ENCODE data around the gene TXNIP. TPM values are rescaled to one million over a fixed set of nuclear protein-coding genes. Genes with fewer than 3 reads are reported as not detected.

The TXNIP gene
- polyA plus RNA-seq, 4 donors, result 85.4 to 652 (median 266) TPM

GRCh38 chr1:145993618-145994390 is 2.6 kb downstream of the TXNIP start:
- no peaks in the 10 kb centered on the region for H3K27me3 ChIP-seq (ENCODE audit: control insufficient read depth in 3 of 3, insufficient read depth in 3 of 3, low read length in 3 of 3)
- peak in 1 of 2 donors; percentile 32 for DNase-seq
- WGBS, 3 donors, result 5 to 21% (median 19%) methylated on average over 6 of the region's 6 CpGs
- H3K27ac ChIP-seq (ENCODE audit: low read depth in 1 of 3, low read length in 2 of 3), result peak overlapping the region; percentile 86 to 95 (median 89)
- H3K36me3 ChIP-seq (ENCODE audit: control insufficient read depth in 3 of 3, insufficient read depth in 2 of 3, low read depth in 1 of 3, low read length in 3 of 3), result peaks cover 15 to 20% (median 20%) of the 10 kb centered on the region in 3 donors
- H3K4me1 ChIP-seq (ENCODE audit: control insufficient read depth in 3 of 3, insufficient read depth in 2 of 3, low read depth in 1 of 3, low read length in 2 of 3), result peaks cover 3 to 13% (median 11%) of the 10 kb centered on the region in 3 donors
- no peak for FAIRE-seq
- peak overlapping the region; percentile 83 to 100 (median 87) for H3K4me3 ChIP-seq (ENCODE audit: low read depth in 1 of 3, low read length in 3 of 3)
- no peaks in the 10 kb centered on the region for H3K9me3 ChIP-seq (ENCODE audit: control insufficient read depth in 2 of 2, insufficient read depth in 1 of 2, low read depth in 1 of 2, low read length in 1 of 2)

DNA sequence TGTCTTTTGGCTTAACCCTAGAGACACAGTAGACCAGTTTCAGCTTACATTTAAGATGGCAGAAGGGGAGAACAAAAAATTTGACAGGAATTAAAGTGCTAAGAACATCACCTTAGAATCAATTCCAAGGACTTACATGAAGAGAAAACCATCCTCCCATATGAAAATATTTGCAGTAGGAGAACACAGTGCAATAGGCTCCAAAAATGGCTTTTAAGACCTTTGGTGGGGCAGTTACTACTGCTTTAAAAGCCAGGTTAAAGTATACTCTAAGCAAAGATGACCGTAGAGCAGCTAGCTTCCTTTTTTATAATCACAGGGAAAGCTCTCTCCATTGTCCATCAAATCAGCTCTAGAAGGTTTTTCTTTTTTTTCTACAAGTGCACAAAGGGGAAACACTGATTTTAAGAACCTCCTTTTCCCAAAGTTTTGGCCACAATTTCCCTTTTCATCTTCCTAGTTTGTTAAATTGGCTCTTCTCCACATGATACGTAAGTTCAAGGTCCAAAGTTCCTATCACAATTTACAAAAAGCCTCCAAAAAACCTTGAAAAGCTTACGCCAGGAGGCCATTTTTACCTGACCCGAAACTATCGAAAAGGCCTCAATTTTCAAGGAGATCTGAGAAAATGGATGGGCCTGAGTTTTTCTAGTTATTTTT is 3.3 kb downstream of the TXNIP start:
- Histone ChIP-seq H3K27me3 (ENCODE audit: control insufficient read depth in 3 of 3, insufficient read depth in 3 of 3, low read length in 3 of 3) (no peaks in the 10 kb centered on the region), H3K4me3 (ENCODE audit: low read depth in 1 of 3, low read length in 3 of 3) (peak overlapping the region; percentile 83 to 100 (median 87)), H3K4me1 (ENCODE audit: control insufficient read depth in 3 of 3, insufficient read depth in 2 of 3, low read depth in 1 of 3, low read length in 2 of 3) (peaks cover 3 to 13% (median 11%) of the 10 kb centered on the region in 3 donors), H3K36me3 (ENCODE audit: control insufficient read depth in 3 of 3, insufficient read depth in 2 of 3, low read depth in 1 of 3, low read length in 3 of 3) (peaks cover 15 to 20% (median 20%) of the 10 kb centered on the region in 3 donors), H3K27ac (ENCODE audit: low read depth in 1 of 3, low read length in 2 of 3) (peak overlapping the region in 2 of 3 donors; percentile 86 to 95), H3K9me3 (ENCODE audit: control insufficient read depth in 2 of 2, insufficient read depth in 1 of 2, low read depth in 1 of 2, low read length in 1 of 2) (no peaks in the 10 kb centered on the region)
- no peak for DNase-seq
- no peak for FAIRE-seq
- 12 to 32% (median 24%) methylated on average over 5 of the region's 5 CpGs for WGBS, 3 donors

DNA sequence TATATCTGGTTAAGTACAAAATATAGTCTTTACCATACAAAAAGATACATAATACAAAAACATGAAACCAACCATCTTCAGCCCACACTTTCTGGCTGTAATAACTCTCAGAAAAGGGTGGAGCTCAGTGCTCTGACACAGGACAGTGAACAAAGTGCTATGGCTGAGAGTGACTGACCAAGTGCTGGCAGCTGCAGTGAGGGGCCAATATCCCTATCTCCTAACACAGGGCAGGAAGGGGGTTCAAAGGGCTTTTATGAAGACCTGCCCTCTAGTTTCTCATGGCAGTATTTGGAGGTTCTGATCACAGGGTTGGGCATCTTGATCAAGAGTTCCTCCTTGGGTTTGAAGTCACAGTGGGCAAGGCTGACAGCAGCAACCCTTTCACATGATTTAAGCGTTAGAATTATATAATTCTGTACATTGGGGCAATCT is 3.9 kb downstream of the TXNIP start:
- Histone ChIP-seq H3K36me3 (ENCODE audit: control insufficient read depth in 3 of 3, insufficient read depth in 2 of 3, low read depth in 1 of 3, low read length in 3 of 3) (peaks cover 15 to 20% (median 20%) of the 10 kb centered on the region in 3 donors), H3K27me3 (ENCODE audit: control insufficient read depth in 3 of 3, insufficient read depth in 3 of 3, low read length in 3 of 3) (no peaks in the 10 kb centered on the region), H3K4me1 (ENCODE audit: control insufficient read depth in 3 of 3, insufficient read depth in 2 of 3, low read depth in 1 of 3, low read length in 2 of 3) (peaks cover 3 to 11% (median 9%) of the 10 kb centered on the region in 3 donors), H3K9me3 (ENCODE audit: control insufficient read depth in 2 of 2, insufficient read depth in 1 of 2, low read depth in 1 of 2, low read length in 1 of 2) (no peaks in the 10 kb centered on the region), H3K27ac (ENCODE audit: low read depth in 1 of 3, low read length in 2 of 3) (peak overlapping the region in 2 of 3 donors; percentile 86 to 95), H3K4me3 (ENCODE audit: low read depth in 1 of 3, low read length in 3 of 3) (peak overlapping the region; percentile 83 to 100 (median 87))
- 6 to 54% (median 24%) methylated on average over 1 of the region's 1 CpG for WGBS, 3 donors
- FAIRE-seq, result no peak
- peak in 1 of 2 donors; percentile 44 for DNase-seq

DNA sequence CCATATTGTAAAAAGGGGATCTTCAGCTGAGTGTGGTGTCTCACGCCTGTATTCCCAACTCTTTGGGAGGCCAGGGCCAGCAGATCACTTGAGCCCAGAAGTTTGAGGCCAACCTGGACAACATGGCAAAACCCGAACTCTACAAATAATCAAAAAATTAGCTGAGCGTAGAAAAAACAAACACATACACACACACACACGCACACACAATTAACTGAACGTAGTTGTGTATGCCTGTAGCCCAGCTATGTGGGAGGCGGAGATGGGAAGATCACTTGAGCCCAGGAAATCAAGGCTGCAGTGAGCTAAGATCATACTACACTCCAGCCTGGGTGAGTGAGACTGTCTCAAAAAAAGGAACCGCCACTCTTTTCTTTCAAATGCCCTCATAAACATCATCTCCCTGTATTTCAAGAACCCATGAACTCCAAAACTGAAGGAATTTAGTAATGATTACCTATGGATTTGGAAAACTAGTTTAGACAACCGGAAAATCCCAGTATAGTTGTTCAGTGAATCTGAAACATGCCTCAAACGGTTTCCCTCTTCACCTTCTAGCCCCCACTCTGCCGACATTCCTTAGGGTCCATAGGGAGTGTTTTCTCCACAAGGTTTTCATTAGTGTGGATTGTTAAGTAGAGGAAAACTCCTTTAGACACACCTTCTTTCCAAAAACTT is 4.5 kb downstream of the TXNIP start:
- no peaks in the 10 kb centered on the region for H3K27me3 ChIP-seq (ENCODE audit: control insufficient read depth in 3 of 3, insufficient read depth in 3 of 3, low read length in 3 of 3)
- DNase-seq (peak in 1 of 2 donors; percentile 35), FAIRE-seq (no peak)
- peak overlapping the region in 2 of 3 donors; percentile 81 to 86 for H3K27ac ChIP-seq (ENCODE audit: low read depth in 1 of 3, low read length in 2 of 3)
- H3K9me3 ChIP-seq (ENCODE audit: control insufficient read depth in 2 of 2, insufficient read depth in 1 of 2, low read depth in 1 of 2, low read length in 1 of 2), result no peaks in the 10 kb centered on the region
- 20 to 52% (median 43%) methylated on average over 10 of the region's 10 CpGs for WGBS, 3 donors
- H3K36me3 ChIP-seq (ENCODE audit: control insufficient read depth in 3 of 3, insufficient read depth in 2 of 3, low read depth in 1 of 3, low read length in 3 of 3), result peaks cover 15 to 20% (median 20%) of the 10 kb centered on the region in 3 donors
- peaks cover 3 to 11% (median 6%) of the 10 kb centered on the region in 3 donors for H3K4me1 ChIP-seq (ENCODE audit: control insufficient read depth in 3 of 3, insufficient read depth in 2 of 3, low read depth in 1 of 3, low read length in 2 of 3)
- peak overlapping the region in 1 of 3 donors; percentile 87 for H3K4me3 ChIP-seq (ENCODE audit: low read depth in 1 of 3, low read length in 3 of 3)

GRCh38 chr1:145990249-145990855 is 6.0 kb downstream of the TXNIP start:
- Histone ChIP-seq H3K36me3 (ENCODE audit: control insufficient read depth in 3 of 3, insufficient read depth in 2 of 3, low read depth in 1 of 3, low read length in 3 of 3) (peaks cover 15 to 20% (median 20%) of the 10 kb centered on the region in 3 donors), H3K4me3 (ENCODE audit: low read depth in 1 of 3, low read length in 3 of 3) (no peak overlapping the region), H3K9me3 (ENCODE audit: control insufficient read depth in 2 of 2, insufficient read depth in 1 of 2, low read depth in 1 of 2, low read length in 1 of 2) (no peaks in the 10 kb centered on the region), H3K27me3 (ENCODE audit: control insufficient read depth in 3 of 3, insufficient read depth in 3 of 3, low read length in 3 of 3) (no peaks in the 10 kb centered on the region), H3K4me1 (ENCODE audit: control insufficient read depth in 3 of 3, insufficient read depth in 2 of 3, low read depth in 1 of 3, low read length in 2 of 3) (peaks cover 3 to 15% (median 6%) of the 10 kb centered on the region in 3 donors), H3K27ac (ENCODE audit: low read depth in 1 of 3, low read length in 2 of 3) (peak overlapping the region; percentile 8 to 80 (median 37))
- DNase-seq (peak; percentile 60 to 65), FAIRE-seq (no peak)
- WGBS, 3 donors, result 35 to 68% (median 54%) methylated on average over 7 of the region's 7 CpGs

DNA sequence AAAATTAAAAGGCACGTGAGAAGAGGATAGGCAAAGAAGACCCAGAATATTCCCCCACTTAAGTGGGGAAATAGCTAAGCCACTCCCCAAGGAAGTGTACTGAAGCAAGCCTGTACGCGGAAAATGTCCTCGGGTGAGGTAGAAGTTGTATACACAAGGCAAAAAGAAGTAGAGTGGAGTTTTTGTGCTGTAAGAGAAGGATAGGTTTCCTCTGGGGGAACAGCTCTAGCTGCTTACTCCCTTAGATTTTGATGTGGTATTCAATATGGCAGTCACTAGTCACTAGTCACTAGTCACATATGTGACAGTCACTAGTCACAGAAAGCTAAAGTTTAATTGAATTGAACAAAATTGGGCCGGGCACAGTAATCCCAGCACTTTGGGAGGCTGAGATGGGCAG is 7.6 kb downstream of the TXNIP start:
- Histone ChIP-seq H3K27ac (ENCODE audit: low read depth in 1 of 3, low read length in 2 of 3) (no peak overlapping the region), H3K4me3 (ENCODE audit: low read depth in 1 of 3, low read length in 3 of 3) (no peak overlapping the region), H3K9me3 (ENCODE audit: control insufficient read depth in 2 of 2, insufficient read depth in 1 of 2, low read depth in 1 of 2, low read length in 1 of 2) (no peaks in the 10 kb centered on the region), H3K36me3 (ENCODE audit: control insufficient read depth in 3 of 3, insufficient read depth in 2 of 3, low read depth in 1 of 3, low read length in 3 of 3) (peaks cover 3 to 14% (median 8%) of the 10 kb centered on the region in 3 donors), H3K27me3 (ENCODE audit: control insufficient read depth in 3 of 3, insufficient read depth in 3 of 3, low read length in 3 of 3) (no peaks in the 10 kb centered on the region), H3K4me1 (ENCODE audit: control insufficient read depth in 3 of 3, insufficient read depth in 2 of 3, low read depth in 1 of 3, low read length in 2 of 3) (peaks cover 6 to 18% (median 6%) of the 10 kb centered on the region in 3 donors)
- WGBS, 3 donors, result 52 to 73% (median 61%) methylated on average over 5 of the region's 5 CpGs
- DNase-seq (no peak), FAIRE-seq (no peak)

DNA sequence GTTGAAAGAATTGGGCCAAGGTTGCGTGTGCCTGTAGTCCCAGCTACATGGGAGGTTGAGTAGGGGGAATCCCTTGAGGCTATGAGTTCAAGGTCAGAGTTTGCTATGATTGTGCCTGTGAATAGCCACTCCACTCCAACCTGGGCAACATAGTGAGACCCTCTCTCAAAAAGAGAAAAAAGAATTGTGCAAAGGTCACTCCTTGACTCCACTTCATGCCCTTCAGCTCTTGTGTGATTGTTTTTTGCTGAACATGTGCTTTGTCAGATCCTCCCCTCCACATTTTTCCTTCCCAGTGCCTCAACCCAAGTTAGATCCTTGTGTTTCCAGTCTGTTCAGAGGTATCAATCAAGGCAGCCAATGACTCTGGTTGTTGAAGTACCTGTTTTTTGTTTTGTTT is 8.5 kb downstream of the TXNIP start:
- WGBS, 3 donors, result 91 to 100% (median 100%) methylated on average over 1 of the region's 1 CpG
- no peak for DNase-seq
- no peaks in the 10 kb centered on the region for H3K27me3 ChIP-seq (ENCODE audit: control insufficient read depth in 3 of 3, insufficient read depth in 3 of 3, low read length in 3 of 3)
- peak overlapping the region in 1 of 3 donors; percentile 23 for H3K27ac ChIP-seq (ENCODE audit: low read depth in 1 of 3, low read length in 2 of 3)
- H3K4me3 ChIP-seq (ENCODE audit: low read depth in 1 of 3, low read length in 3 of 3), result no peak overlapping the region
- no peak for FAIRE-seq
- peaks cover 8 to 19% (median 8%) of the 10 kb centered on the region in 3 donors for H3K4me1 ChIP-seq (ENCODE audit: control insufficient read depth in 3 of 3, insufficient read depth in 2 of 3, low read depth in 1 of 3, low read length in 2 of 3)
- H3K36me3 ChIP-seq (ENCODE audit: control insufficient read depth in 3 of 3, insufficient read depth in 2 of 3, low read depth in 1 of 3, low read length in 3 of 3), result peaks cover 3 to 5% (median 4%) of the 10 kb centered on the region in 3 donors
- H3K9me3 ChIP-seq (ENCODE audit: control insufficient read depth in 2 of 2, insufficient read depth in 1 of 2, low read depth in 1 of 2, low read length in 1 of 2), result no peaks in the 10 kb centered on the region

DNA sequence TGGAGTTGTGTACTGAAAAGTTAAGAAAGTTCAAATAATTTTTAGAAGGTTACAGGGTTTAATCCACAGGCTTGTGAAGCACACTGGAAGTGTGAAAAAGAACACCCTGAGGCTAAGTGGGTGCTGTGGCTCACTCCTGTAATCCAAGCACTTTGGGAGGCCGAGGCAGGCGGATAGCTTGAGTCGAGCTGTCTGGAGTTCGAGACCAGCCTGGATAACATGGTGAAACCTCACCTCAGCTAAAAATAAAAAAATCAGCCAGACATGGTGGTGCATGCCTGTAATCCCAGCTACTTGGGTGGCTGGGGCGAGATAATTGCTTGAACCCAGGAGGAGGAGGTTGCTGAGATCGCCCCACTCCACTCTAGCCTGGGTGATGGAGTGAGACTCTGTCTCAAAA is 9.8 kb downstream of the TXNIP start:
- Histone ChIP-seq H3K27me3 (ENCODE audit: control insufficient read depth in 3 of 3, insufficient read depth in 3 of 3, low read length in 3 of 3) (no peaks in the 10 kb centered on the region), H3K27ac (ENCODE audit: low read depth in 1 of 3, low read length in 2 of 3) (peak overlapping the region in 1 of 3 donors; percentile 85), H3K9me3 (ENCODE audit: control insufficient read depth in 2 of 2, insufficient read depth in 1 of 2, low read depth in 1 of 2, low read length in 1 of 2) (no peaks in the 10 kb centered on the region), H3K4me3 (ENCODE audit: low read depth in 1 of 3, low read length in 3 of 3) (no peak overlapping the region), H3K4me1 (ENCODE audit: control insufficient read depth in 3 of 3, insufficient read depth in 2 of 3, low read depth in 1 of 3, low read length in 2 of 3) (peaks cover 2 to 16% (median 9%) of the 10 kb centered on the region in 3 donors), H3K36me3 (ENCODE audit: control insufficient read depth in 3 of 3, insufficient read depth in 2 of 3, low read depth in 1 of 3, low read length in 3 of 3) (no peaks in the 10 kb centered on the region)
- DNase-seq, result no peak
- FAIRE-seq, result no peak
- 94 to 96% (median 96%) methylated on average over 6 of the region's 6 CpGs for WGBS, 3 donors

All from small intestine (tissue), 7 donors.